DLD1 (cell line): Measurements from ENCODE around the gene SLC35D2.
"Not testable (repeated sequence)": the region's sequence is repeated elsewhere in the genome, so short reads cannot be mapped to it uniquely, and the experiment has no call there.

ENCODE experiments used
- in situ Hi-C: cut with HindIII; loops from 2 replicates; pipeline ENCODE4 v1.10.0; 2017; ENCODE audit warnings: low sequenced_read_pairs

SLC35D2 gene

DNA sequence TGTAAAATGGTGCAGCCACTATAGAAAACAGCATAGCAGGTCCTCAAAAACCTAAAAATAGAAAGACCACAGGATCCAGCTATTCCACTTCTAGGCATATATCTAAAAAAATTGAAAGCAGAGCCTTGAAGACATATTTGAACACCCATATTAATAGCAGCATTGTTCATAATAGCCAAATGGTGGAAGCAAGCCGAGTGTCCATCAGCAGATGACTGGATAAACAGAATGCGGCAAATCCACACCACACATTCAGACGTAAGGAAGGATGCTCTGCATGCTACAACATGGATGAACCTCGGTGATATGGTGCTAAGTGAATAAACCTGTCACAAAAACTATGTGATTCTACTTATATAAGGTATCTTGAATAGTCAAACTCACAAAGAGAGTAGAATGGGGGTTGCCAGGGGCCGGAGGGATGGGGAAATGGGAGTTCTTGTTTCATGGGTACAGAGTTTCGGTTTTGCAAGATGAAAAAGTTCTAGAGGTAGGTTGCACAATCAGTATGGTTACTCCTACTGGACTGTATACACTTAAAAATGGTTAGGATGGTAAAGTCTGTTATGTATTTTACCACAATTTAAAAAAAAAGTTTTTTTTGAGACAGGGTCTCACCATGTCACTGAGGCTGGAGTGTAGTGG, 64.5 kb downstream of the SLC35D2 start:
- in situ Hi-C loops = no loop called here

DNA sequence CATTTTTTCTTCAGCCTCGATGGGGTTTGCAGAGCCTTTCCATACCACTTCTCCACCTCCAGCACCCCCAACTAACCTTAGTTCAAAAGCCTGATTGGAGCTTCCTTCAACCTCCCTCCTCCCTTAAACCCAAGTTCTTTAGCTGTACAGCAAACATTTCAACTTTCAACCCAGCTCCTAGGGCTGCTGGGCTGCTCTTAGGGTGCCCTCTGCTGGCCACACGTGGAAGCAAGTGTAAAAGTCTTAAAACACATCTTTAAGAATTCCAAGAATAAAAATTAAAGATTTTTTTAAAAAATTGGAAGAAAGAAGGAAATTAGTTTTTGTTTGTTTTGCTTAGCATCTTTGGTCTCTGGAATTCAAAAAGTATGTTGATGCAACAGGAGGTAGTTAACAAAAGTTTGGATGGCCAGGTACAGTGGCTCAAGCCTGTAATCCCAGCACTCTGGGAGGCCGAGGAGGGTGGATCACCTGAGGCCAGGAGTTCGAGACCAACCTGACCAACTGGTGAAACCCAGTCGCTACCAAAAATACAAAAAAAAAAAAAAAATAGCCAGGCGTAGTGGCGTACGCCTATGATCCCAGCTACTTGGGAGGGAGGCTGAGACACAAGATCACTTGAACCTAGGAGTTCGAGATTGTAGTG, 66.1 kb downstream of the SLC35D2 start:
- in situ Hi-C loops = no loop called here

DNA sequence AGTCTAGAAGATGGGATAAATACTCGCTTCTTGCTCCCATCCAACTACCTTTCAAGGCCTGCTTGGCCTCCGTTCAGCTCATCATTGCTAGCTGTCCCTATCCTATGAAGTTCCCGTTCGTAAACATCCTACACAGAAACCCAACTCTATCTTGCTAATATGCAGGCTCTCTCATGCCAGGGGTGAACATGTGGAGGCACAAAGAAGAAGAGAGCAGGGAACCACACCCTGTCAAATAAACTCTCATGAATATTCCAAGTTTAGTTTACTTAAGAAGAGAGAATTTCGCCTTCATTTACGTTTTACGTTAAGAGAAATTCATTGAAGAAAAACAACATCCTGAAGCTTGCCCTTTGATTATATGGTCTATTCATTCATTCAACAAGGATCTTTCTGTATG, 73.7 kb downstream of the SLC35D2 start:
- in situ Hi-C loops = no loop called here

DNA sequence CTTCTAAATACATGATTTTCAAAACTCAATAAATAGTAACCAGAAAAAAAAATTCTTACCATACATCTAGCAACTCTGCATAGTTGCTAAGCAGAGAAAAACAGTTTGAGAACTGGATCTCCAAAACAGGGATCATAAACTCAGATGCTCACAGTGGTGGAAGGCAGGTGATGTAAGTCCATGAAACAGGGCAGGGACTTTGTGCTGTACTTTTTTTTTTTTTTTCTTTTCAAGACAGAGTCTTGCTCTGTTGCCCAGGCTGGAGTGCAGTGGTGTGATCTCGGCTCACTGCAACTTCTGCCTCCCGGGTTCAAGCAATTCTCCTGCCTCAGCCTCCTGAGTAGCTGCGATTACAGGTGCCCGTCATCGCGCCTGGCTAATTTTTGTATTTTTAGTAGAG, 76.6 kb downstream of the SLC35D2 start:
- in situ Hi-C loops = not testable (repeated sequence)

DNA sequence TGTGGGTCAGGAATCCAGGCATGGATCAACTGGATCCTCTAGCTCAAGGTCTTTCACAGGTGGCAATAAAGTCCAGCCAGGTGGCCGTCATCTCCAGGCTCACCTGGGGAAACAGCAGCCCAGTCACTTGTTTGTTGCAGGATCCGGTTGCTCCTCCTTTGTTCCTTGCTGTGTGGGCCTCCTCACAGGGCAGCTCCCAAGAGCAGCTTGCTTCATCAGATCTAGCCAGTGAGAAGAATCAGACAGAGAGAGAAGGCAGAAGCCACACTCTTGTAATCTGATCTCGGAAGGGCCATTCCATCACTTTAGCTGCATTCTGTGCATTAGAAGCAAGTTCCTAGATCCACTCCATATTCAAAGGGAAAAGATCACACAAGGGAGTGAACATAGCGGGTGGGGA, 78.3 kb downstream of the SLC35D2 start:
- in situ Hi-C loops = no loop called here

DNA sequence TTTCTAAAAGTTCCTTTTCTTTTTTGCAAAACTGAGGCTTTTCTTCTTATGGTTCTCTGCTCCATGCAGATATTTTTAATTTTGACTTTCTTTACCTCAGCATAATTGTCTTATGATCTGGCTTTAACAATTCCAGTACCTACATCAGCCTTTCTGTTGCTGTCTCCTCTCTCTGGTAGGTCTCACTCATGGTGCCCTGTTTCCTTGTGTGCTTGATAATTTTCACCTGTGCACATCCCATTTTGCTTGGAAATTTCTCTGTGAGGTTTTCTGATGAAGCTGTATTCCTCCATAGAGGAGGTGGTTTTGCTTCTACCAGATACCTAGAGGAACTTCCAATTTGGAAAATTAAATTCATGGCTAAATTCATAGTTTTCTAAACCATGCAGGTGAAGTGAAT, 79.3 kb downstream of the SLC35D2 start:
- in situ Hi-C loops = no loop called here

DNA sequence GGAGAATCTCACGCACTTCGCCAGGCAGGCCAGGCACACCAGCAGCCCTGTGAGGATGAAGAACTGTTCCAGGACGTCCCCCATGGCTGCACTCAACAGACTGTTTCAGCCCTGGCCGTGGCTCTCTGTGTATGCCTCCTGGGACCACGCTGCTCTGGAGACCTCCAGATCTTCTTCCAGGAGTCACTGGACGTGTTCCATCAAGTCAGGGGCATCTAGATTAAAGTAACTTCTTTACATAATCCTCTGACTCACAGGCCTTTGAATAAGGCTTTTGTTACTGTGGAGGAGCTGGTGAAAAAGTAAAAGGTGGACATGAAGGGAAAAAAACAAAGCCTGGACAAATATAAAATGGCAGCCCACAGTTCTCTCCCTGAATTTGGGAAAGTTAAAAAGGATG, 81.5 kb downstream of the SLC35D2 start, which contains the start of gene HSD17B3:
Gene HSD17B3, minus strand, starts transcription at position 156 of the 400 bp plus-strand sequence. Its CDS starts 72 bp downstream, at position 84.
- in situ Hi-C loops = no loop called here

DNA sequence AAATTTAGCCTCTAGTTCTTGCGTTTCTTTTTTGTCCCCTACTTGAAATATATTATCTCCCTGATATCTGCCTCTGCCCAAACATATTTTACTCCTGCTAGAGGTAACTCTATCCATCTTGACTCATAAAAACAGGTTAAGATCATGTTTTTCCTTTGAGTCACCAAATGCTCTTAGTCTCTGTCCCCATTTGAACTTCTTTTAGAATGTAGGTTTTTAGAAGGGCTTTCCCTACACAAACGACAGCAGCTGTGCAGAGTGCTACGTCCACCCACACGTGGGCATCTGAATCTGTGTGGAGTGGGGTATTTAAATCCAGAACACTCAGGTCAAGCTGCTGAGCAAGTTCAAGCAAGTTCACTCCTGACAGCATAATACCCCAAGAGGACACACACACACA, 83.7 kb downstream of the SLC35D2 start:
- in situ Hi-C loops = no loop called here

DNA sequence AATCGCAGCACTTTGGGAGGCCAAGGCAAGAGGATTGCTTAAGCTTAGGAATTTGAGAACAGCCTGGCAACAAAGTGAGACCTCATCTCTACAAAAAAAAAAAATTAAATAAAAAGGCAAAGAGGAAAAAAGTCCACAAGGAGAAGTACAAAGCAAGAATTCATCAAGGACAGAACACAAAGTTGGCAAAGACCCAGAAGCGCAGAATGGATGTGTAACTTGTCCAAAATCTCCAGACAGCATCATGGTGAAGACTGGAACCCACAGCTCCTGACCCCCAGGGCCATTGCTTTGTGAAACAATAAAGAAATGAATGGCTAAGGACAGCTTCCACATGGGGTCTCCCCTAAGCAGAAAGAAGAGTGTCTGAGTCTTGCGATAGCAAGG, 89.4 kb downstream of the SLC35D2 start:
- in situ Hi-C loops = no loop called here

DNA sequence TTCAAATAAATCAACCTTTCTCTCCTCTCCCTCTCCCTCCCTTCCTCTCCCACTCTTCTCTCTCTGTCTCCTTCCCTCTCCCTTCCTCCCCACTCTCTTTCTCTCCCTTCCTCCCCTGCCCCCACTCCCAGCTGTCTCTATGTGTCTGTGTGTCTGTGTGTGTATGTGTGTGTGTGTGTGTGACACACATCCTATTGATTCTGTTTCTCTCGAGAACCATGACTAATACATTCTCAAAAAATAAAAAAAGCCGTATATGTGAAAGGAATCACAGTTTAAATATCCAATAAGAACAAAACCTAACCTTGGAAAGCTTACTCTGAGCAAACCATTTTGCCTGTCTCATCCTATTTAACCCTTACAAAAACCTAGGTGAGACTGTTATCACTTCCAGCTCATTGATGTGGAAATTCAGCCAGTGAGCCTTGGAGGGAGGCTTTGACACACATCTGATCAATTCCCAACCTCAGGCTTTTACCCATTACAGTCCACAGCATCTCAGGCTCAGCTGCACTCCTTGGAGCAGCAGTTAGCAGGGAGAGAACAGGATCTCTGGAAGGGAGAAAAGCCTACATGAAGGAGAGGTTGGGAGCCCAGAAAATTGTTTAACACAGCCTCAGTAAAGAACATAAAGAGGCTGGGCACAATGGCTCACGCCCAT, 89.9 kb downstream of the SLC35D2 start:
- in situ Hi-C loops = no loop called here

DNA sequence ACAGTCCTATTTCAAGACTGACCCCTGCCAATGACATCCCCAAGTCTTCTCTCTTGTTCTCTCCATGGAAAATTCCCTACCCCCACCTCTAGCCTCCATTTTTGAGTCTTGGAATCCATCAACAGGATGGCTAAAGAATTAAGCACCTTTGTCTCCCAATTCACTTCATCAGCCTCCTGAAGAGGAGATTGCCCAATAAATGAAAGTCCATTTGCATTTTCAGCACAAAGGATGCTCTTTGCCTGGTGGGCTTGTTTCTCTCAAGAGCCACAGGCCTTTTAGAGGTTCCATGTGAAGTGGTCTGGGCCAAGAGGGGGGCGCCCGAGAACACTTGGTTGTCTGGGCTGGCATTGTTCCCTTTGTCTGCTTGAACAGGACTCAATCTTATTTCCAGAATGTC, 94.1 kb downstream of the SLC35D2 start:
- in situ Hi-C loops = no loop called here

DNA sequence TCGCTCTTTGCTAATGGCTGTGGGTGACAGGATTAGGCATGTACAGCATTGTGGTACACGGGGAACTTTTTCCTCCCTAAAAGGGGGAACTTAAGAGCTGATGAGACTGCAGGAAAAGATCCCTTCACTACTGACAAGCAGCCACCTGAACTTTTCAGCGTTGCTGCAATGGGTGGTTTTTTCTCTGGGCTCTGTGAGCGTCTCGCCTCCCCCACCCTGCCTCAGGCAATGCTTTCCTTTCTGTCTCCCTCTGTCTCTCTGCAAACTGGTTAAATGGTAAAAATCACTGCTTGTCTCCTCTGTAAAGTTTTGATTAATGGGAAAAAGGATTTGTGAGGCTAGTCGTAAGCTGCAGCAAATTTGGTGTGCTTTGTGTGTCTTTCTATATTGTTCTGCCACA, 101.9 kb downstream of the SLC35D2 start:
- in situ Hi-C loops = no loop called here

DNA sequence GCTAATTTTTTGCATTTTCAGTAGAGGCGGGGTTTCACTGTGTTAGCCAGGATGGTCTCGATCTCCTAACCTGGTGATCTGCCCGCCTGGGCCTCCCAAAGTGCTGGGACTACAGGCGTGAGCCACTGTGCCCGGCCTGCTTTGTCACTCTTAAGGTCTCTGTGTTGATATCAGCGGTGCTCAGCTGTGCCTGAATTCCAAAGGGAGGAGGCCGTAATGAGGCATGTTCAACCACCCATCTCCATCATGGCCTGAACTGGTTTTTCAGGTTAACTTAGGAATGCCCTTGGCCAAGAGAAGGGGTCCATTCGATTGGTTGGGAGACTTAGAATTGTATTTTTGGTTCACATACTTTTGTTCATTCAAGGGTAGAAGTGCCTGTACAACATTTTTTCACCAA, 103.6 kb downstream of the SLC35D2 start:
- in situ Hi-C loops = no loop called here

DNA sequence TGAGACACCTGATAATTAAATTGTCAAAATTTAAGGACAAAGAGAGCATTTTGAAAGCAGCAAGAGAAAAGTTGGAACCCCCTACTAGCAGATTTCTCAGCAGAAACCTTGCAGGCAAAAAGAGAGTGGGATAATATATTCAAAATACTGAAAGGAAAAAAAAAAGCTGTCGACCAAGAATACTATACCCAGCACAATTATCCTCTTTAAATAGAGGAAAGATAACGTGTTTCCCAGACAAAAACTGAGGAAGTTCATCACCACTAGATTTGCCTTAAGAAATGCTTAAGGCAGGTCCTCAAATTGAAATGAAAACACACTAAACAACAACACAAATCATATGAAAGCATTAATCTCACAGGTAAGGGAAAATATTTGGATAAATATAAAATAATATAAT, 108.6 kb downstream of the SLC35D2 start:
- in situ Hi-C loops = no loop called here
